HL-60 (cell line): ENCODE measurements around the gene HNRNPA3.
"Not testable (repeated sequence)": the region's sequence is repeated elsewhere in the genome, so short reads cannot be mapped to it uniquely, and the experiment has no call there.

Experiments
- DNase-seq, 2 experiments: peaks; one replicate each; pipeline ENCODE4 v3.0.0-alpha.2; 2010 to 2020; ENCODE audit warnings: low read depth in 1 of 2, low spot score in 1 of 2
- H3K27ac ChIP-seq: fragments of 250-450 bp; sonication (Bioruptor Pico); replicated peaks from 2 replicates; pipeline ENCODE4 v1.5.1; 2020; ENCODE audit warnings: mild to moderate bottlenecking, moderate library complexity
- H3K27me3 ChIP-seq: fragments of 250-450 bp; sonication (Bioruptor Pico); 2 replicates; pipeline ENCODE4 v1.5.1; 2021; ENCODE audit warnings: mild to moderate bottlenecking, moderate library complexity; ENCODE audit not compliant: insufficient read depth, poor library complexity, severe bottlenecking
- H3K4me3 ChIP-seq: replicated peaks from 2 replicates; pipeline ENCODE4 v1.5.1; 2011; ENCODE audit warnings: mild to moderate bottlenecking, control low read depth, low read length; ENCODE audit not compliant: insufficient read depth
- CTCF ChIP-seq: IDR thresholded peaks from one replicate; pipeline ENCODE4 v1.5.1; 2011; ENCODE audit warnings: low read length, control low read depth, inconsistent platforms; ENCODE audit not compliant: insufficient read depth
- GABPA ChIP-seq: IDR thresholded peaks from 2 replicates; pipeline ENCODE4 v1.6.1; 2012; ENCODE audit warnings: low read depth
- POLR2AphosphoS5 ChIP-seq: IDR thresholded peaks from 2 replicates; pipeline ENCODE4 v1.6.1; 2012; ENCODE audit warnings: low read depth
- REST ChIP-seq: IDR thresholded peaks from 2 replicates; pipeline ENCODE4 v1.6.1; 2012; ENCODE audit warnings: low read depth; ENCODE audit not compliant: insufficient replicate concordance
- SPI1 ChIP-seq: IDR thresholded peaks from 2 replicates; pipeline ENCODE4 v1.6.1; 2012; ENCODE audit warnings: low read depth, mild to moderate bottlenecking, borderline replicate concordance

The HNRNPA3 gene

GRCh38 chr2:177245010-177245422 is 32.4 kb downstream of the HNRNPA3 start:
- DNase-seq = no peak
- no peak for TF ChIP-seq POLR2AphosphoS5
- TF ChIP-seq GABPA = no peak
- no peak for TF ChIP-seq SPI1
- TF ChIP-seq CTCF = no peak
- no peak for TF ChIP-seq REST
- Histone ChIP-seq H3K4me3 (no peak overlapping the region), H3K27ac (no peak overlapping the region), H3K27me3 (no peaks in the 10 kb centered on the region)

- TF ChIP-seq REST (no peak), POLR2AphosphoS5 (no peak)
- Histone ChIP-seq H3K4me3 (no peak overlapping the region), H3K27me3 (no peaks in the 10 kb centered on the region), H3K27ac (no peak overlapping the region; the same call in 1 of the 2 replicates)
- DNase-seq = no peak
These were observed 33.4 kb downstream of the HNRNPA3 start for GRCh38 chr2:177246000-177246399.

GRCh38 chr2:177246523-177247030 is 34.0 kb downstream of the HNRNPA3 start:
- H3K27ac ChIP-seq, DNase-seq: not testable (repeated sequence)

GRCh38 chr2:177247693-177248262 is 35.2 kb downstream of the HNRNPA3 start:
- TF ChIP-seq GABPA (no peak), CTCF (no peak), REST (no peak), SPI1 (no peak)
- no peaks in the 10 kb centered on the region for H3K27me3 ChIP-seq
- H3K4me3 ChIP-seq = no peak overlapping the region
- no peak overlapping the region for H3K27ac ChIP-seq
- no peak for DNase-seq

More at GRCh38 chr2:177246523-177247030, 34.0 kb downstream of the HNRNPA3 start:
- not testable (repeated sequence) for H3K4me3 ChIP-seq, H3K27me3 ChIP-seq
